ENCODE results near the gene FHL2. TPM values are rescaled to one million over a fixed set of nuclear protein-coding genes. Genes with fewer than 3 reads are reported as not detected.
A peak's percentile ranks its signal among the peaks of the same experiment; 100 is the strongest.

FHL2 gene
- total and polyA plus RNA-seq, 2 of the 13 experiments (the other 11 are each of a cell fraction or from before 2014, with no cell fraction given), result 1.9 to 74.8 TPM

- no peak for TF ChIP-seq HMG20B (CRISPR knock-in tag; conservative IDR thresholded peaks at IDR 0.05)
- TF ChIP-seq ZNF256 (CRISPR knock-in tag; conservative IDR thresholded peaks at IDR 0.05), result peak; percentile 53; the same call in 1 of the 2 replicates
- TF ChIP-seq ZSCAN22 (CRISPR knock-in tag; IDR thresholded peaks at IDR 0.05), result peak; percentile 35; the same call in 1 of the 2 replicates
- TF ChIP-seq ZNF142 (CRISPR knock-in tag; IDR thresholded peaks at IDR 0.05), result peak; percentile 79
- TF ChIP-seq PPARG (CRISPR knock-in tag; conservative IDR thresholded peaks at IDR 0.05), result no peak
- no peak for TF ChIP-seq ZNF441 (CRISPR knock-in tag; IDR thresholded peaks at IDR 0.05; ENCODE audit: borderline replicate concordance)
- no peak for TF ChIP-seq TEAD2 (CRISPR knock-in tag; IDR thresholded peaks at IDR 0.05)
- no peak for TF ChIP-seq NPAS2 (CRISPR knock-in tag; IDR thresholded peaks at IDR 0.05; ENCODE audit: borderline replicate concordance)
- no peak for TF ChIP-seq ATF4 (CRISPR knock-in tag; IDR thresholded peaks at IDR 0.05)
- TF ChIP-seq UBTF (CRISPR knock-in tag; IDR thresholded peaks at IDR 0.05), result peak; percentile 94
- TF ChIP-seq AHR (CRISPR knock-in tag; IDR thresholded peaks at IDR 0.05), result peak; percentile 75; the same call in 1 of the 2 replicates
- no peak for TF ChIP-seq ZFP1 (CRISPR knock-in tag; IDR thresholded peaks at IDR 0.05)
- TF ChIP-seq ZNF362 (CRISPR knock-in tag; IDR thresholded peaks at IDR 0.05; ENCODE audit: borderline replicate concordance), result no peak
- no peak; the same call in 1 of the 2 replicates for TF ChIP-seq NR2F2 (IDR thresholded peaks at IDR 0.05; ENCODE audit: borderline replicate concordance, low read depth)
- no peak; the same call in 1 of the 2 replicates for TF ChIP-seq ZNF329 (CRISPR knock-in tag; IDR thresholded peaks at IDR 0.05; ENCODE audit: low read depth)
- peak; percentile 55; the same call in 1 of the 2 replicates for TF ChIP-seq ZNF546 (CRISPR knock-in tag; conservative IDR thresholded peaks at IDR 0.05)
- no peak for TF ChIP-seq HNRNPH1 (optimal IDR thresholded peaks at IDR 0.05; ENCODE audit: low read depth, low read length)
- TF ChIP-seq RBM22 (optimal IDR thresholded peaks at IDR 0.05; ENCODE audit: low read length), result no peak
Measured at GRCh38 chr2:105329561-105330495, 69.0 kb downstream of the FHL2 start, which contains the start of gene TGFBRAP1 (continued).

All from HepG2 (cell line).